PC-9 (cell line): ENCODE measurements around the gene ZSWIM8.

Source experiments
- CTCF ChIP-seq: fragments of 200-600 bp; sonication (generic); conservative IDR thresholded peaks from 2 replicates; pipeline ENCODE4 v1.6.1; 2017; ENCODE audit warnings: mixed run types, antibody characterized with exemption, mild to moderate bottlenecking, moderate library complexity
- EZH2 ChIP-seq: fragments of 200-600 bp; sonication (generic); IDR thresholded peaks from 2 replicates; pipeline ENCODE4 v1.8.0; 2017; ENCODE audit warnings: antibody characterized with exemption, low read depth

GRCh38 chr10:73789659-73790055 is 4.3 kb downstream of the ZSWIM8 start:
- TF ChIP-seq CTCF (no peak), EZH2 (no peak)
